IMR-90 (cell line): Measurements from ENCODE around the gene MYBL2. TPM values are rescaled to one million over a fixed set of nuclear protein-coding genes. Genes with fewer than 3 reads are reported as not detected.

Experiments
- ATAC-seq: fragments of 200-7000 bp; cut with Tn5 transposase; 2 replicates; pipeline ENCODE4 v1.9.1; 2020; ENCODE audit warnings: low read depth, mild to moderate bottlenecking, moderate library complexity
- BruUV-seq: library from RNA; stranded (reverse); fragments of 400-500 nt; replicated peaks from 2 replicates; lab custom pipeline; 2021; lab: Mats Ljungman, UMichigan
- CTCF ChIA-PET: fragments of 300-600 bp; formaldehyde crosslinking; extraction: SDS; loops from one replicate; lab custom pipeline; 2021; ENCODE audit warnings: antibody characterized with exemption; lab: Yijun Ruan, JAX
- POLR2A ChIA-PET: fragments of 300-600 bp; sonication (Branson Sonifier 250); formaldehyde crosslinking; loops from one replicate; lab custom pipeline; 2022; ENCODE audit warnings: antibody characterized with exemption; ENCODE audit not compliant: unreplicated experiment; lab: Charles Lee
- DNase-seq: peaks from one replicate; pipeline ENCODE4 v3.0.0; 2013
- H2AFZ ChIP-seq: replicated peaks from 2 replicates; pipeline ENCODE3; 2013; ENCODE audit warnings: low read length, mild to moderate bottlenecking; ENCODE audit not compliant: poor library complexity
- H2AK5ac ChIP-seq: 2 replicates; pipeline ENCODE4 v1.6.1; 2013; ENCODE audit warnings: low read depth, low read length, inconsistent platforms
- H2AK9ac ChIP-seq: replicated peaks from 2 replicates; pipeline ENCODE3; 2013; ENCODE audit warnings: mild to moderate bottlenecking, low read depth, low read length, moderate library complexity; ENCODE audit not compliant: poor library complexity
- H2BK120ac ChIP-seq: 2 replicates; pipeline ENCODE4 v1.6.1; 2013; ENCODE audit warnings: low read depth, low read length, inconsistent platforms
- H2BK15ac ChIP-seq: 3 replicates; pipeline ENCODE4 v1.6.1; 2013; ENCODE audit warnings: low read depth, low read length, inconsistent platforms
- H2BK20ac ChIP-seq: 2 replicates; pipeline ENCODE4 v1.6.1; 2013; ENCODE audit warnings: low read depth, mild to moderate bottlenecking, inconsistent platforms, low read length, moderate library complexity
- H2BK5ac ChIP-seq: 2 replicates; pipeline ENCODE4 v1.6.1; 2013; ENCODE audit warnings: mild to moderate bottlenecking, low read depth, low read length, inconsistent platforms; ENCODE audit not compliant: poor library complexity, severe bottlenecking
- H3K14ac ChIP-seq: replicated peaks from 2 replicates; pipeline ENCODE4 v1.6.1; 2013; ENCODE audit warnings: low read depth, low read length, inconsistent platforms
- H3K18ac ChIP-seq: 2 replicates; pipeline ENCODE4 v1.6.1; 2013; ENCODE audit warnings: low read depth, low read length, control low read depth
- H3K23ac ChIP-seq: 2 replicates; pipeline ENCODE4 v1.6.1; 2013; ENCODE audit warnings: low read depth, low read length, inconsistent platforms
- H3K27ac ChIP-seq: 2 replicates; pipeline ENCODE4 v1.5.1; 2013; ENCODE audit warnings: mild to moderate bottlenecking, control low read depth, low read length; ENCODE audit not compliant: insufficient read depth
- H3K27me3 ChIP-seq: 2 replicates; pipeline ENCODE4 v1.6.1; 2013; ENCODE audit warnings: low read length; ENCODE audit not compliant: control insufficient read depth, insufficient read depth
- H3K36me3 ChIP-seq: 2 replicates; pipeline ENCODE4 v1.6.1; 2013; ENCODE audit warnings: low read length, mixed read lengths; ENCODE audit not compliant: control insufficient read depth, insufficient read depth
- H3K4ac ChIP-seq: 2 replicates; pipeline ENCODE4 v1.6.1; 2013; ENCODE audit warnings: low read depth, low read length, inconsistent platforms
- H3K4me1 ChIP-seq: 2 replicates; pipeline ENCODE4 v1.6.1; 2013; ENCODE audit warnings: low read length, mixed read lengths; ENCODE audit not compliant: control insufficient read depth, insufficient read depth
- H3K4me2 ChIP-seq: 2 replicates; pipeline ENCODE4 v1.6.1; 2013; ENCODE audit warnings: low read depth, mild to moderate bottlenecking, control low read depth, low read length, moderate library complexity
- H3K4me3 ChIP-seq: 2 replicates; pipeline ENCODE4 v1.5.1; 2013; ENCODE audit warnings: low read depth, mild to moderate bottlenecking, control low read depth, low read length, moderate library complexity; ENCODE audit not compliant: insufficient read depth
- H3K56ac ChIP-seq: 2 replicates; pipeline ENCODE4 v1.6.1; 2013; ENCODE audit warnings: low read length, inconsistent platforms; ENCODE audit not compliant: insufficient read depth; ENCODE audit errors: extremely low read depth
- H3K79me1 ChIP-seq, 2 experiments: 2 replicates each; pipeline ENCODE4 v1.6.1; 2013; ENCODE audit warnings: low read length in 2 of 2, inconsistent platforms in 1 of 2, low read depth in 1 of 2
- H3K9ac ChIP-seq: 2 replicates; pipeline ENCODE4 v1.6.1; 2013; ENCODE audit warnings: low read depth, low read length, control low read depth
- H3K9me1 ChIP-seq: 2 replicates; pipeline ENCODE4 v1.6.1; 2013; ENCODE audit warnings: low read length, inconsistent platforms; ENCODE audit not compliant: insufficient read depth
- H3K9me3 ChIP-seq: 2 replicates; pipeline ENCODE4 v1.6.1; 2013; ENCODE audit warnings: low read length; ENCODE audit not compliant: control insufficient read depth, insufficient read depth
- H4K20me1 ChIP-seq: 2 replicates; pipeline ENCODE4 v1.6.1; 2013; ENCODE audit warnings: low read length, inconsistent platforms; ENCODE audit not compliant: insufficient read depth
- H4K5ac ChIP-seq: 2 replicates; pipeline ENCODE4 v1.6.1; 2013; ENCODE audit warnings: mild to moderate bottlenecking, low read depth, low read length, control low read depth
- H4K8ac ChIP-seq, 2 experiments: 2 replicates each; pipeline ENCODE4 v1.6.1; 2013; ENCODE audit warnings: low read depth in 2 of 2, low read length in 2 of 2, control low read depth in 1 of 2, inconsistent platforms in 1 of 2
- H4K91ac ChIP-seq: 2 replicates; pipeline ENCODE4 v1.6.1; 2013; ENCODE audit warnings: low read depth, low read length, inconsistent platforms; ENCODE audit not compliant: insufficient read depth
- BHLHE40 ChIP-seq: fragments of 150-350 bp; IDR thresholded peaks from 2 replicates; pipeline ENCODE4 v1.6.1; 2016; ENCODE audit warnings: mild to moderate bottlenecking, low read depth, low read length
- CEBPB ChIP-seq: IDR thresholded peaks from 2 replicates; pipeline ENCODE4 v1.6.1; 2012; ENCODE audit warnings: low read depth, low read length, improper control_type of control experiment
- CHD1 ChIP-seq: IDR thresholded peaks from 2 replicates; pipeline ENCODE4 v1.6.1; 2012; ENCODE audit warnings: low read depth, low read length, improper control_type of control experiment
- CTCF ChIP-seq: conservative IDR thresholded peaks from 2 replicates; pipeline ENCODE4 v1.5.1; 2012; ENCODE audit warnings: mild to moderate bottlenecking, low read depth, low read length, improper control_type of control experiment
- ELK1 ChIP-seq: fragments of 150-350 bp; IDR thresholded peaks from 2 replicates; pipeline ENCODE4 v1.6.1; 2016; ENCODE audit warnings: low read depth, mild to moderate bottlenecking, low read length, moderate library complexity, borderline replicate concordance
- FOS ChIP-seq: fragments of 150-350 bp; IDR thresholded peaks from 2 replicates; pipeline ENCODE4 v1.6.1; 2016; ENCODE audit warnings: low read depth, low read length
- MAFK ChIP-seq: IDR thresholded peaks from 2 replicates; pipeline ENCODE4 v1.6.1; 2012; ENCODE audit warnings: low read depth, low read length, improper control_type of control experiment
- MAZ ChIP-seq: IDR thresholded peaks from 2 replicates; pipeline ENCODE4 v1.6.1; 2012; ENCODE audit warnings: low read depth, mild to moderate bottlenecking, low read length, improper control_type of control experiment, moderate library complexity, borderline replicate concordance
- MXI1 ChIP-seq: IDR thresholded peaks from 2 replicates; pipeline ENCODE4 v1.6.1; 2012; ENCODE audit warnings: low read depth, mild to moderate bottlenecking, low read length, moderate library complexity, borderline replicate concordance
- NFE2L2 ChIP-seq: fragments of 150-350 bp; IDR thresholded peaks from 2 replicates; pipeline ENCODE4 v1.6.1; 2016; ENCODE audit warnings: low read depth, mild to moderate bottlenecking, low read length
- POLR2A ChIP-seq: IDR thresholded peaks from 2 replicates; pipeline ENCODE4 v1.6.1; 2012; ENCODE audit warnings: mild to moderate bottlenecking, low read depth, low read length
- RAD21 ChIP-seq: IDR thresholded peaks from 2 replicates; pipeline ENCODE4 v1.6.1; 2012; ENCODE audit warnings: low read length, improper control_type of control experiment
- RCOR1 ChIP-seq: IDR thresholded peaks from 2 replicates; pipeline ENCODE4 v1.6.1; 2012; ENCODE audit warnings: mild to moderate bottlenecking, low read length, improper control_type of control experiment; ENCODE audit not compliant: insufficient replicate concordance
- RFX5 ChIP-seq: IDR thresholded peaks from 2 replicates; pipeline ENCODE4 v1.8.0; 2012; ENCODE audit warnings: low read depth, mild to moderate bottlenecking, low read length, moderate library complexity
- SMC3 ChIP-seq: fragments of 150-350 bp; IDR thresholded peaks from 2 replicates; pipeline ENCODE4 v1.6.1; 2016; ENCODE audit warnings: low read depth, mild to moderate bottlenecking, antibody characterized with exemption, low read length, moderate library complexity
- USF2 ChIP-seq: fragments of 150-350 bp; IDR thresholded peaks from 2 replicates; pipeline ENCODE4 v1.6.1; 2017; ENCODE audit warnings: mild to moderate bottlenecking, antibody characterized with exemption, low read length, low read depth
- WGBS, 2 experiments: methylation state at CpG; one replicate each; pipeline versions ENCODE4 v1.1.5 to v1.1.7; 2013; ENCODE audit warnings: missing lambda C conversion rate in 2 of 2; ENCODE audit not compliant: insufficient read length in 1 of 2; ENCODE audit errors: extremely low coverage in 2 of 2; 5-methylcytosine and 5-hydroxymethylcytosine counted together
- dilution Hi-C: fragments of 300-500 bp; cut with HindIII; formaldehyde crosslinking; loops from one replicate; pipeline ENCODE4 v1.14.3; 2018; ENCODE audit warnings: low sequenced_read_pairs; ENCODE audit not compliant: unreplicated experiment
- in situ Hi-C: fragments of 300-500 bp; cut with MboI; formaldehyde crosslinking; loops from 3 replicates; pipeline ENCODE4 v1.14.3; 2019; ENCODE audit warnings: low sequenced_read_pairs, inconsistent platforms, mixed read lengths
- intact Hi-C: fragments of 100-400 bp; cut with micrococcal nuclease; formaldehyde crosslinking; loops from 2 replicates; pipeline ENCODE4 v1.10.0; 2022
- polyA plus RNA-seq, 3 experiments: library from polyadenylated mRNA; depleted of rRNA; stranded (reverse); fragments of >200 nt; gene quantifications; 2 replicates each; pipeline ENCODE4 v1.2.3, GENCODE V29; 2012; ENCODE audit warnings: low replicate concordance in 1 of 3
- total RNA-seq: library from RNA; depleted of rRNA; stranded (reverse); fragments of >200 nt; gene quantifications from 2 replicates; pipeline ENCODE4 v1.2.3, GENCODE V29; 2012

Gene MYBL2
- total and polyA plus RNA-seq, 2 of the 4 experiments (the other 2 are of a cell fraction) = 12.4 to 23.1 TPM

GRCh38 chr20:43670423-43670822, 3.5 kb downstream of the MYBL2 start:
- DNase-seq (no peak), ATAC-seq (no peak)
- Histone ChIP-seq H2BK20ac (no peak overlapping the region), H3K9me1 (peaks cover 18% of the 10 kb centered on the region), H3K4me1 (peaks cover 1% of the 10 kb centered on the region; the same call in 1 of the 2 replicates), H2BK15ac (no peak overlapping the region), H2AK9ac (no peak overlapping the region), H4K91ac (no peak overlapping the region), H3K4me2 (no peak overlapping the region), H3K9ac (no peak overlapping the region), H2BK120ac (no peak overlapping the region), H2BK5ac (no peak overlapping the region), H2AK5ac (no peak overlapping the region), H4K8ac (no peak overlapping the region), H2AFZ (no peak overlapping the region), H3K9me3 (no peaks in the 10 kb centered on the region), H3K4me3 (no peak overlapping the region), H3K18ac (no peak overlapping the region), H4K5ac (no peak overlapping the region), H3K27me3 (no peaks in the 10 kb centered on the region; the same call in 1 of the 2 replicates), H3K27ac (no peak overlapping the region), H3K4ac (no peak overlapping the region), H3K36me3 (no peaks in the 10 kb centered on the region), H3K23ac (no peak overlapping the region), H4K20me1 (peaks cover 4% of the 10 kb centered on the region), H3K79me1 (peaks cover 19 to 38% of the 10 kb centered on the region in 2 experiments), H3K56ac (no peak overlapping the region), H3K14ac (no peak overlapping the region)
- no TSS peak for BruUV-seq
- dilution Hi-C loops = no loop called here
- intact Hi-C loops = no loop called here
- TF ChIP-seq RAD21 (no peak), MXI1 (no peak), NFE2L2 (no peak), RFX5 (no peak), ELK1 (no peak), BHLHE40 (no peak), CTCF (no peak), MAFK (no peak), POLR2A (no peak), MAZ (no peak), CEBPB (no peak), SMC3 (no peak), USF2 (no peak), CHD1 (no peak), FOS (no peak), RCOR1 (no peak)
- ChIA-PET POLR2A (interaction anchor here (1.0 kb wide), 1 partner anchor 79 kb away, joined by 3 read pairs; no protein-coding TSS in a partner anchor), CTCF (no interaction called here)
- no CpG with 5 or more reads among the region's 2 CpGs for WGBS, 2 experiments
- in situ Hi-C loops = no loop called here
